ENCODE measurements around the gene HSDL2. TPM values are rescaled to one million over a fixed set of nuclear protein-coding genes. Genes with fewer than 3 reads are reported as not detected.
A peak's percentile ranks its signal among the peaks of the same experiment; 100 is the strongest.

The HSDL2 gene
- total and polyA plus RNA-seq, 2 experiments from 2014 or later = 43.8 to 46.4 TPM

DNA sequence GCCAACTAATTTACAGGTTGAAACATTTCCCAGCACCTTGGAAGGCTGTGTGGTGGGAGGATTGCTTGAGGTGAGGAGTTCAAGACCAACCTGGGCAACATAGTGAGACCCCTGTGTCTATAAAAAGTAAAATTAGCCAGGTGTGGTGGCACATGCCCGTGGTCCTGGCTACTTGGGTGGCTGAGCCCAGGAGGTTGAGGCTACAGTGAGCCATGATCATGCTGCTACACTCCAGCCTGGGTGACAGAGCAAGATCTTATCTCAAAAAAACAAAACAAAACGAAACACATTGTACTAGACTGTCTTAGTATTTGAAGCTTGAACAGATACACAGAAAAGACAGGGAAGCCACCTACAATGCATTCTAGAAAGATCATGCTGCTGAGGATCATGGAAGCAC, 2.8 kb upstream of the HSDL2 start:
- Histone ChIP-seq H3K4me3 (no peak overlapping the region), H3K36me3 (no peaks in the 10 kb centered on the region)

GRCh38 chr9:112377684-112378327, 2.1 kb upstream of the HSDL2 start:
- H3K9me3 ChIP-seq (ENCODE audit: low read depth) = no peaks in the 10 kb centered on the region
- peak overlapping the region; percentile 98 for H3K27ac ChIP-seq
- no peaks in the 10 kb centered on the region for H3K27me3 ChIP-seq
- no peaks in the 10 kb centered on the region for H3K36me3 ChIP-seq
- DNase-seq (ENCODE audit: low read depth in 1 of 2, low spot score in 1 of 2) = no peak
- peak overlapping the region; percentile 46 for H3K4me3 ChIP-seq
- peaks cover 4% of the 10 kb centered on the region for H3K4me1 ChIP-seq (ENCODE audit: low read depth)
- TF ChIP-seq, protein P1, sequence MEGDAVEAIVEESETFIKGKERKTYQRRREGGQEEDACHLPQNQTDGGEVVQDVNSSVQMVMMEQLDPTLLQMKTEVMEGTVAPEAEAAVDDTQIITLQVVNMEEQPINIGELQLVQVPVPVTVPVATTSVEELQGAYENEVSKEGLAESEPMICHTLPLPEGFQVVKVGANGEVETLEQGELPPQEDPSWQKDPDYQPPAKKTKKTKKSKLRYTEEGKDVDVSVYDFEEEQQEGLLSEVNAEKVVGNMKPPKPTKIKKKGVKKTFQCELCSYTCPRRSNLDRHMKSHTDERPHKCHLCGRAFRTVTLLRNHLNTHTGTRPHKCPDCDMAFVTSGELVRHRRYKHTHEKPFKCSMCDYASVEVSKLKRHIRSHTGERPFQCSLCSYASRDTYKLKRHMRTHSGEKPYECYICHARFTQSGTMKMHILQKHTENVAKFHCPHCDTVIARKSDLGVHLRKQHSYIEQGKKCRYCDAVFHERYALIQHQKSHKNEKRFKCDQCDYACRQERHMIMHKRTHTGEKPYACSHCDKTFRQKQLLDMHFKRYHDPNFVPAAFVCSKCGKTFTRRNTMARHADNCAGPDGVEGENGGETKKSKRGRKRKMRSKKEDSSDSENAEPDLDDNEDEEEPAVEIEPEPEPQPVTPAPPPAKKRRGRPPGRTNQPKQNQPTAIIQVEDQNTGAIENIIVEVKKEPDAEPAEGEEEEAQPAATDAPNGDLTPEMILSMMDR (IDR thresholded peaks at IDR 0.05; ENCODE audit: low read depth, low read length) = no peak

More for the DNA sequence above, 2.8 kb upstream of the HSDL2 start:
- TF ChIP-seq, protein P1 (IDR thresholded peaks at IDR 0.05; ENCODE audit: low read depth, low read length) = no peak
- Histone ChIP-seq H3K4me1 (ENCODE audit: low read depth) (peaks cover 4% of the 10 kb centered on the region), H3K27me3 (no peaks in the 10 kb centered on the region), H3K27ac (no peak overlapping the region), H3K9me3 (ENCODE audit: low read depth) (no peaks in the 10 kb centered on the region)
- DNase-seq (ENCODE audit: low read depth in 1 of 2, low spot score in 1 of 2) = no peak

DNA sequence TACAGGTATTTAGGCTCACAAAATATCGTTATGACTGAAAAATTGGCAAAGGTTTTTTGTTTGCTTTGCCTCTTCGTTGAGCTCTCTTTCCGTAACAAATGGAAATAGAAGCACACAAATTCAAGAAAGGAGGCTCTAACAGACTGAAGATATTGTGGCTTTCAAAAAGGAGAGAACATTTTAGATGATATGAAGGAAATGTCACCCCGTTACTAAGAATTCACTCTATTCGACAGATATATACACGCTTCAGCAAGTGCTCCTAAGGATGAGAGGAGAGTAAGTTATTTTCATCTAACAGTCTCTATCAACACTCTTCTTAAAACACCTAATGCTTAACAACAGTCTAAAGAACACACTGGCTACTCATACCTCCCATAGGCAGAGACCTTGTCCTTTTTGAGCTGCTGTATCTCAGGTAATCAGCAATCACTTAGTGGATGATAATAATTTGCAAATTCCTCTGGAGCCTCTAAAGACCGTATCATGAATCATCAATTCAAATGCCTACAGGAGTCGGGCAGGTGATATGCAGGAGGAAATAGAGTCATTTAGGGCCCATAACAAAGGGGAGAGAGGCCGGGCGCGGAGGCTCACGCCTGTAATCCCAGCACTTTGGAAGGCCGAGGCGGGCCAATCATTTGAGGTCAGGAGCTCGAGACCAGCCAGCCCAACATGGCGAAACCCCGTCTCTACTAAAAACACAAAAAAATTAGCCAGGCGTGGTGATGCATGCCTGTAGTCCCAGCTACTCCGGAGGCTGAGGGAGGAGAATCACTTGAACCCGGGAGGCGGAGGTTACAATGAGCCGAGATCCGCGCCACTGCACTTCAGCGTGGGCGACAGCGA, 1.4 kb upstream of the HSDL2 start:
- Histone ChIP-seq H3K4me1 (ENCODE audit: low read depth) (peaks cover 4% of the 10 kb centered on the region), H3K9me3 (ENCODE audit: low read depth) (no peaks in the 10 kb centered on the region), H3K4me3 (peak overlapping the region; percentile 46), H3K27me3 (no peaks in the 10 kb centered on the region), H3K27ac (peak overlapping the region; percentile 98), H3K36me3 (no peaks in the 10 kb centered on the region)
- peak in 1 of 2 donors; percentile 8 for DNase-seq (ENCODE audit: low read depth in 1 of 2, low spot score in 1 of 2)
- TF ChIP-seq, protein P1 (IDR thresholded peaks at IDR 0.05; ENCODE audit: low read depth, low read length) = no peak

DNA sequence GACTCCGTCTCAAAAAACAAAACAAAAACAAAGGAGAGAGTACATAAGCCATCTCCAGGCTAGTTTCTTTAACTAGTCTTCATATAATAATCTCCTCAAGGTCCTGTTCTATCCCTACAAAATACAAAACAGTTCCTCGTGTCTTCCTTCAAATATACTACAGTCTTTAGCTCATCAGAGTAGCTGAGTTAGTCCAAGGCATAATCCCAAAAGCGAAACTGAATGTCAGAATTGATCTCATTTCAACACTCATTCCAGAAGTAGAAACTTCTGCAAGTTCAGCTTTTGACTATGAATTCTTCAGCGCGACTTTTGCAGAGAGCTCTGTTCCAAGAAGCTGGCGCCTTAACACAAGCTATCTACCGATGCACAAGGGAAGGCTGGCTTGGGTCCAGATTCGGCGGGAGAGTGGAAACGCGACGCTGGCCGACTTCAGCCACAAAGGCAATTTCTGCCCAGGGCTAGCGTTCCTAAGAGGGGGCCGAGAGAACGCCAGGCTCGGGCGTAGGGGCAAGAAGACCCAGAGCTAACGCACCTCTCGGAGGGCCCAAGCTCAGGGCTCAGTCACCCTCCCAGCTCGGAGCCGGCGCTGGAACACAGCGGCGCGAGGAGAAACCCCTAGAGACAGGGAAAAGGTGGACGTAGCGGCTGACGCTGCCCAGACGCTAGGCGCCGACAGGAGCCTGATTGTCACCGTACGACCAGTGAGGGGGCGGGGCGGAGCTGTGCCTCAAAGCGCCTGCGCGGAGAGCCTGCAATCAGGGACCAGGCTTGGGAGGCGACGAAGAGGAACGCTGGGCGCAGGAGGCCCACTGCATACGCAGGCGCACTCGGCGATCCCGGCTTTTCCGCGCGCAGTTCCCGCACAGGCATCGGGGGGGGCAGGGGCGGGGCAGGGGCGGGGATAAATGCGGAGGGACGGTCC, 469 bp upstream of the HSDL2 start:
- Histone ChIP-seq H3K4me3 (peak overlapping the region; percentile 46), H3K27ac (peak overlapping the region; percentile 98), H3K4me1 (ENCODE audit: low read depth) (peaks cover 4% of the 10 kb centered on the region), H3K27me3 (no peaks in the 10 kb centered on the region), H3K36me3 (no peaks in the 10 kb centered on the region), H3K9me3 (ENCODE audit: low read depth) (no peaks in the 10 kb centered on the region)
- peak; percentile 99 to 100 for DNase-seq (ENCODE audit: low read depth in 1 of 2, low spot score in 1 of 2)
- TF ChIP-seq, protein P1 (IDR thresholded peaks at IDR 0.05; ENCODE audit: low read depth, low read length) = no peak

- Histone ChIP-seq H3K4me1 (ENCODE audit: low read depth) (peaks cover 8% of the 10 kb centered on the region), H3K4me3 (peak overlapping the region; percentile 46), H3K36me3 (no peaks in the 10 kb centered on the region), H3K27ac (peak overlapping the region; percentile 98), H3K9me3 (ENCODE audit: low read depth) (no peaks in the 10 kb centered on the region), H3K27me3 (no peaks in the 10 kb centered on the region)
- TF ChIP-seq, protein P1 (IDR thresholded peaks at IDR 0.05; ENCODE audit: low read depth, low read length) = no peak
- DNase-seq (ENCODE audit: low read depth in 1 of 2, low spot score in 1 of 2) = peak; percentile 32 to 51
These were observed 915 bp downstream of the HSDL2 start for GRCh38 chr9:112380825-112381221.
